ENCODE results near the gene RGS16. TPM values are rescaled to one million over a fixed set of nuclear protein-coding genes. Genes with fewer than 3 reads are reported as not detected.

Gene RGS16
- total RNA-seq, 1 donor from 2014 or later: 2.6 TPM

GRCh38 chr1:182555493-182555892 lies 48.7 kb downstream of the RGS16 start:
- H3K27ac Mint-ChIP-seq: no peak overlapping the region
- intact Hi-C loops (cut with micrococcal nuclease): no loop called here
- ChIA-PET POLR2A (no interaction called here), CTCF (no interaction called here)
- no peaks in the 10 kb centered on the region for H3K27me3 Mint-ChIP-seq
- no peaks in the 10 kb centered on the region for H3K4me1 Mint-ChIP-seq
- DNase-seq (no peak), ATAC-seq (ENCODE audit: low read depth) (no peak)
- peaks cover 4% of the 10 kb centered on the region for H3K9me3 Mint-ChIP-seq
- H3K36me3 Mint-ChIP-seq (ENCODE audit: low read depth): no peaks in the 10 kb centered on the region
- TF ChIP-seq CTCF (IDR thresholded peaks at IDR 0.05): no peak
- no peak overlapping the region for H3K4me3 Mint-ChIP-seq

- ChIA-PET POLR2A (no interaction called here), CTCF (no interaction called here)
- DNase-seq: no peak
- Mint-ChIP-seq H3K9me3 (peaks cover 4% of the 10 kb centered on the region), H3K27ac (no peak overlapping the region), H3K36me3 (ENCODE audit: low read depth) (no peaks in the 10 kb centered on the region), H3K4me1 (no peaks in the 10 kb centered on the region), H3K27me3 (no peaks in the 10 kb centered on the region), H3K4me3 (no peak overlapping the region)
- intact Hi-C loops (cut with micrococcal nuclease): no loop called here
- TF ChIP-seq CTCF (IDR thresholded peaks at IDR 0.05): no peak
- ATAC-seq (ENCODE audit: low read depth): no peak
Observed at GRCh38 chr1:182552527-182552926, 51.7 kb downstream of the RGS16 start.

GRCh38 chr1:182549811-182550210 lies 54.4 kb downstream of the RGS16 start:
- DNase-seq (no peak), ATAC-seq (ENCODE audit: low read depth) (no peak)
- Mint-ChIP-seq H3K36me3 (ENCODE audit: low read depth) (no peaks in the 10 kb centered on the region), H3K27me3 (peaks cover 5% of the 10 kb centered on the region), H3K9me3 (peaks cover 4% of the 10 kb centered on the region), H3K4me1 (no peaks in the 10 kb centered on the region), H3K27ac (no peak overlapping the region), H3K4me3 (no peak overlapping the region)
- CTCF ChIA-PET: no interaction called here
- intact Hi-C loops (cut with micrococcal nuclease): no loop called here
- TF ChIP-seq CTCF (IDR thresholded peaks at IDR 0.05): no peak
- POLR2A ChIA-PET: no interaction called here

- ChIA-PET POLR2A (no interaction called here), CTCF (no interaction called here)
- Mint-ChIP-seq H3K27ac (no peak overlapping the region), H3K9me3 (peaks cover 4% of the 10 kb centered on the region), H3K4me1 (no peaks in the 10 kb centered on the region), H3K4me3 (no peak overlapping the region), H3K27me3 (peaks cover 7% of the 10 kb centered on the region), H3K36me3 (ENCODE audit: low read depth) (no peaks in the 10 kb centered on the region)
- intact Hi-C loops (cut with micrococcal nuclease): no loop called here
- ATAC-seq (ENCODE audit: low read depth): no peak
- no peak for DNase-seq
- TF ChIP-seq CTCF (IDR thresholded peaks at IDR 0.05): no peak
Observed at GRCh38 chr1:182549346-182549745, 54.8 kb downstream of the RGS16 start.

Other genes starting within 250 kb of the RGS16 start
- gene GLUL, start 212.6 kb downstream of the RGS16 start, total RNA-seq: 36.8 and 37.8 TPM in 2 replicates
- gene TEDDM1, start 203.7 kb downstream of the RGS16 start, total RNA-seq: not detected in 2 replicates
- not detected in 2 replicates for gene RGSL1, start 154.2 kb downstream of the RGS16 start, total RNA-seq
- 10.0 and 11.1 TPM in 2 replicates for gene RNASEL, start 15.1 kb downstream of the RGS16 start, total RNA-seq
- not detected in 2 replicates for gene RGS8, start 80.2 kb upstream of the RGS16 start, total RNA-seq
- gene NPL, start 185.4 kb upstream of the RGS16 start, total RNA-seq: 1.9 and 2.9 TPM in 2 replicates
- 265 and 266 TPM in 2 replicates for gene DHX9, start 235.0 kb upstream of the RGS16 start, total RNA-seq